GM12878 (cell line): ENCODE results near the gene NAA20. TPM values are rescaled to one million over a fixed set of nuclear protein-coding genes. Genes with fewer than 3 reads are reported as not detected.

Experiments used
- ATAC-seq: fragments of 200-7000 bp; cut with Tn5 transposase; 3 replicates; pipeline ENCODE4 v1.9.1; 2020; ENCODE audit warnings: mild to moderate bottlenecking, moderate library complexity
- BruUV-seq: library from RNA; stranded (reverse); fragments of 400-500 nt; replicated peaks from 2 replicates; lab custom pipeline; 2021; lab: Mats Ljungman, UMichigan
- CTCF ChIA-PET: fragments of 300-600 bp; sonication (Branson Sonifier 250); formaldehyde crosslinking; extraction: SDS; loops from one replicate; lab custom pipeline; 2021; ENCODE audit warnings: inconsistent platforms; lab: Yijun Ruan, JAX
- POLR2A ChIA-PET: fragments of 350-600 bp; formaldehyde crosslinking; extraction: SDS; loops from one replicate; lab custom pipeline; 2021; ENCODE audit warnings: inconsistent platforms; lab: Charles Lee
- RAD21 ChIA-PET: fragments of 300-600 bp; sonication (Branson Sonifier 250); formaldehyde crosslinking; loops from one replicate; lab custom pipeline; 2023; ENCODE audit warnings: antibody characterized with exemption; ENCODE audit not compliant: unreplicated experiment; lab: Charles Lee
- SMC1A ChIA-PET: fragments of 300-600 bp; sonication (Branson Sonifier 250); formaldehyde crosslinking; loops from one replicate; lab custom pipeline; 2023; ENCODE audit not compliant: unreplicated experiment, uncharacterized antibody; lab: Charles Lee
- DNase-seq: peaks from one replicate; pipeline ENCODE4 v3.0.0-alpha.2; 2011; ENCODE audit warnings: low read depth, low spot score
- FAIRE-seq: peaks from 3 replicates; lab custom pipeline; 2011; peaks lifted over from hg19 to GRCh38; lab: Jason Lieb, UNC
- H2AFZ ChIP-seq: 2 replicates; pipeline ENCODE4 v1.6.0; 2011; ENCODE audit warnings: low read depth, low read length, control low read depth; ENCODE audit not compliant: control insufficient read depth
- H3K27ac ChIP-seq: 2 replicates; pipeline ENCODE4 v1.5.1; 2011; ENCODE audit warnings: control low read depth; ENCODE audit not compliant: control insufficient read depth, insufficient read depth
- H3K27me3 ChIP-seq, 2 experiments: replicated peaks in 1 of 2; 2 replicates each; pipeline versions ENCODE4 v1.6.0 to v1.6.1; 2011; ENCODE audit warnings: low read length in 1 of 2; ENCODE audit not compliant: control insufficient read depth in 2 of 2, insufficient read depth in 2 of 2
- H3K36me3 ChIP-seq, 2 experiments: 2 replicates each; pipeline ENCODE4 v1.5.1; 2011; ENCODE audit warnings: low read length in 1 of 2; ENCODE audit not compliant: control insufficient read depth in 2 of 2, insufficient read depth in 2 of 2
- H3K4me1 ChIP-seq: 2 replicates; pipeline ENCODE4 v1.6.1; 2011; ENCODE audit warnings: mild to moderate bottlenecking, low read length, moderate library complexity, mixed read lengths; ENCODE audit not compliant: control insufficient read depth, insufficient read depth
- H3K4me2 ChIP-seq: 2 replicates; pipeline ENCODE4 v1.6.0; 2011; ENCODE audit warnings: control low read depth; ENCODE audit not compliant: control insufficient read depth, insufficient read depth
- H3K4me3 ChIP-seq: fragments of 200-600 bp; sonication (generic); 2 replicates; pipeline ENCODE4 v1.5.1; 2016
- H3K79me2 ChIP-seq: 2 replicates; pipeline ENCODE4 v1.6.0; 2011; ENCODE audit warnings: low read length; ENCODE audit not compliant: control insufficient read depth, insufficient read depth
- H3K9ac ChIP-seq: 2 replicates; pipeline ENCODE4 v1.8.0; 2011; ENCODE audit warnings: low read length, control low read depth, mixed read lengths; ENCODE audit not compliant: control insufficient read depth, insufficient read depth
- H3K9me3 ChIP-seq: replicated peaks from 3 replicates; pipeline ENCODE4 v1.5.1; 2011; ENCODE audit warnings: mild to moderate bottlenecking, low read length; ENCODE audit not compliant: control insufficient read depth, insufficient read depth
- H4K20me1 ChIP-seq: 2 replicates; pipeline ENCODE4 v1.6.0; 2011; ENCODE audit not compliant: control insufficient read depth, insufficient read depth
- CEBPB ChIP-seq, 2 experiments: fragments of 150-350 bp in 1 of 2; IDR thresholded peaks; 2 replicates each; pipeline ENCODE4 v1.6.1; 2012 to 2014; ENCODE audit warnings: low read depth in 2 of 2, low read length in 2 of 2, borderline replicate concordance in 1 of 2, inconsistent platforms in 1 of 2
- CREM ChIP-seq: IDR thresholded peaks from 2 replicates; pipeline ENCODE4 v1.6.1; 2014; ENCODE audit warnings: antibody characterized with exemption, low read depth
- ESRRA ChIP-seq: IDR thresholded peaks from 2 replicates; pipeline ENCODE4 v1.6.1; 2012; ENCODE audit warnings: mild to moderate bottlenecking, low read length, improper control_type of control experiment
- GABPA ChIP-seq: IDR thresholded peaks from 2 replicates; pipeline ENCODE4 v1.6.1; 2014; ENCODE audit warnings: antibody characterized with exemption, low read depth, mild to moderate bottlenecking, inconsistent platforms
- HCFC1 ChIP-seq: fragments of 150-350 bp; IDR thresholded peaks from 2 replicates; pipeline ENCODE4 v1.6.1; 2014; ENCODE audit warnings: low read length
- KDM1A ChIP-seq: fragments of 200-600 bp; sonication (generic); IDR thresholded peaks from 2 replicates; pipeline ENCODE4 v1.6.1; 2016; ENCODE audit warnings: borderline replicate concordance
- NFYA ChIP-seq: IDR thresholded peaks from 2 replicates; pipeline ENCODE4 v1.6.1; 2011; ENCODE audit warnings: low read depth, mild to moderate bottlenecking, low read length, improper control_type of control experiment, borderline replicate concordance
- NR2C2 ChIP-seq: IDR thresholded peaks from 2 replicates; pipeline ENCODE4 v1.6.1; 2011; ENCODE audit warnings: borderline replicate concordance, low read depth; ENCODE audit not compliant: control insufficient read depth, insufficient read length
- PML ChIP-seq: IDR thresholded peaks from 2 replicates; pipeline ENCODE4 v1.6.1; 2012; ENCODE audit warnings: low read length, inconsistent platforms
- SMAD1 ChIP-seq: fragments of 450-650 bp; IDR thresholded peaks from 2 replicates; pipeline ENCODE4 v1.6.1; 2018; ENCODE audit warnings: mild to moderate bottlenecking, low read depth; ENCODE audit not compliant: partially characterized antibody
- TCF12 ChIP-seq: IDR thresholded peaks from 2 replicates; pipeline ENCODE4 v1.6.1; 2011; ENCODE audit warnings: low read depth, mild to moderate bottlenecking, low read length
- YBX1 ChIP-seq: fragments of 450-650 bp; IDR thresholded peaks from 2 replicates; pipeline ENCODE4 v1.6.1; 2016; ENCODE audit warnings: antibody characterized with exemption
- YY1 ChIP-seq: IDR thresholded peaks from 2 replicates; pipeline ENCODE4 v1.6.1; 2011; ENCODE audit warnings: low read depth, mild to moderate bottlenecking, low read length
- ZNF207 ChIP-seq: fragments of 450-650 bp; IDR thresholded peaks from 2 replicates; pipeline ENCODE4 v1.6.1; 2014; ENCODE audit warnings: antibody characterized with exemption, mild to moderate bottlenecking, borderline replicate concordance
- ZNF384 ChIP-seq: IDR thresholded peaks from 2 replicates; pipeline ENCODE4 v1.6.1; 2012; ENCODE audit warnings: low read depth, mild to moderate bottlenecking, low read length, improper control_type of control experiment, borderline replicate concordance
- in situ Hi-C: fragments of 300-500 bp; cut with MboI; formaldehyde crosslinking; loops from 9 replicates; pipeline ENCODE4 v1.14.3; 2018; ENCODE audit warnings: mixed read lengths
- intact Hi-C: fragments of 100-400 bp; cut with micrococcal nuclease; formaldehyde crosslinking; loops from one replicate; pipeline ENCODE4 v1.14.2; 2022; ENCODE audit not compliant: unreplicated experiment
- polyA plus RNA-seq, 11 experiments: library from polyadenylated mRNA; depleted of rRNA in 4 of 11; unstranded in 6 of 11; stranded (reverse) in 5 of 11; fragments of >200 nt; fragmentation: Nextera tagmentation in 4 of 11; fragmentation: Illumina TruSeq in 1 of 11; extraction: Ambion mirVana in 4 of 11; extraction: Trizol in 1 of 11; gene quantifications; 1 replicate in 1 of 11; 2 replicates in 10 of 11; pipeline versions ENCODE4 v1.2.1 to v1.2.3, GENCODE V29; 2011 to 2016; ENCODE audit warnings: inconsistent platforms in 2 of 11, missing spikeins in 2 of 11, low read depth in 1 of 11
- total RNA-seq, 4 experiments: library from RNA; depleted of rRNA in 3 of 4; stranded (reverse); fragments of >200 nt in 3 of 4; fragmentation: Illumina TruSeq in 1 of 4; extraction: Trizol in 1 of 4; gene quantifications; 2 replicates each; pipeline versions ENCODE4 v1.2.1 to v1.2.3, GENCODE V29; 2013 to 2021
- TF ChIP-seq, protein P1 (sequence below): fragments of 450-650 bp; IDR thresholded peaks from 2 replicates; pipeline ENCODE4 v1.6.1; 2018; ENCODE audit warnings: borderline replicate concordance, mild to moderate bottlenecking; ENCODE audit not compliant: partially characterized antibody
- TF ChIP-seq, protein P2 (sequence below): fragments of 450-650 bp; IDR thresholded peaks from 2 replicates; pipeline ENCODE4 v1.6.1; 2017; ENCODE audit warnings: mild to moderate bottlenecking, moderate library complexity
- TF ChIP-seq, protein P3 (sequence below): IDR thresholded peaks from 2 replicates; pipeline ENCODE4 v1.6.1; 2011; ENCODE audit warnings: low read depth, low read length, improper control_type of control experiment, borderline replicate concordance

The NAA20 gene
- total and polyA plus RNA-seq, 10 of the 15 experiments (the other 5 are each of a cell fraction or from before 2014, with no cell fraction given), result 48.3 to 366 (median 89.1) TPM

DNA sequence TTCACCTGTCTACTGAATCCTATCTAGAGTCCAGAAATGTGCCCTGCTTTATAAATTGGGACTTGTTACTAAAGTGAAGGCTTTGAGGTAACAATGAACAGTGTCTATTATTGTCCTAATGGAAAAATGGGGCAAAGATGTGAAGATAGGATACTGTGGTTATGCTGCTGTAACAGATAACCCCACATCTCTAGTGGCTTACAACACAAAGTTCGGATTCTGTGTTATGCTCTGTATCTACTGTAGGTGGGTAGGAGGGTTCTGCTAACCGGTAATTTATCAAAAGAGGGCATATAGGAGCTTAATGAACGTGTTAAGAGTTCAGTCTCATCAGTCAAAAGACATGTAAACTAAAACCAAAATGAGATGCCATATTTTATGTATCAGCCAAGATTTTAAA is 6.2 kb downstream of the NAA20 start (continued):
- TF ChIP-seq ZNF207 (no peak), CEBPB (IDR thresholded peaks at IDR 0.05; ENCODE audit: borderline replicate concordance in 1 of 2, low read depth in 2 of 2, low read length in 2 of 2) (no peak), GABPA (no peak)
- TF ChIP-seq, protein P1, sequence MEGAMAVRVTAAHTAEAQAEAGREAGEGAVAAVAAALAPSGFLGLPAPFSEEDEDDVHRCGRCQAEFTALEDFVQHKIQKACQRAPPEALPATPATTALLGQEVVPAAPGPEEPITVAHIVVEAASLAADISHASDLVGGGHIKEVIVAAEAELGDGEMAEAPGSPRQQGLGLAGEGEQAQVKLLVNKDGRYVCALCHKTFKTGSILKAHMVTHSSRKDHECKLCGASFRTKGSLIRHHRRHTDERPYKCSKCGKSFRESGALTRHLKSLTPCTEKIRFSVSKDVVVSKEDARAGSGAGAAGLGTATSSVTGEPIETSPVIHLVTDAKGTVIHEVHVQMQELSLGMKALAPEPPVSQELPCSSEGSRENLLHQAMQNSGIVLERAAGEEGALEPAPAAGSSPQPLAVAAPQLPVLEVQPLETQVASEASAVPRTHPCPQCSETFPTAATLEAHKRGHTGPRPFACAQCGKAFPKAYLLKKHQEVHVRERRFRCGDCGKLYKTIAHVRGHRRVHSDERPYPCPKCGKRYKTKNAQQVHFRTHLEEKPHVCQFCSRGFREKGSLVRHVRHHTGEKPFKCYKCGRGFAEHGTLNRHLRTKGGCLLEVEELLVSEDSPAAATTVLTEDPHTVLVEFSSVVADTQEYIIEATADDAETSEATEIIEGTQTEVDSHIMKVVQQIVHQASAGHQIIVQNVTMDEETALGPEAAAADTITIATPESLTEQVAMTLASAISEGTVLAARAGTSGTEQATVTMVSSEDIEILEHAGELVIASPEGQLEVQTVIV, result no peak

DNA sequence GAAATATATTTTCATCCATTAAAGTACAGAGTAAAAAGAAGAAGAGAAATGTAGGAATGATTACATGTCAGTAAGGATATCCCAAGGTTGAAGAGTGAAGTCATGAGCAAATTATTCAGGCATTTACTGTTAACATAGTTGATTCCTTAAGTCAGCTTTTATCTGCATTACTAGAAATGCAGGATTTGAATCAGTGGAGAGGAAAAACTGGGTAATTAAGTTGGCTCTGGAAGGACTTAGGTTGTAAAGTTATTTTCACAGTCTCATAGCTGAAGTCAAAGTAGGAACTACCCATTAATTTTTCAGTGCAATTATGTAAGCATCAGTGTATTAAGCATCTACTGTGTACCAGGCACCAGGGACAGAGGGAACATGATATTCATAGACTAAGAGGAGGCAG is 7.8 kb downstream of the NAA20 start:
- peaks cover 38% of the 10 kb centered on the region for H3K79me2 ChIP-seq
- CTCF ChIA-PET, result interaction anchor here (1.3 to 1.8 kb wide), 2 partner anchors 11 to 26 kb away, joined by 3 to 6 read pairs; no protein-coding TSS in a partner anchor
- no peak overlapping the region for H3K9ac ChIP-seq
- H3K27me3 ChIP-seq, result no peaks in the 10 kb centered on the region
- peaks cover 16% of the 10 kb centered on the region for H3K4me1 ChIP-seq
- RAD21 ChIA-PET, result no interaction called here
- H3K4me3 ChIP-seq, result no peak overlapping the region
- FAIRE-seq (no peak), ATAC-seq (no peak), DNase-seq (no peak)
- H3K27ac ChIP-seq, result no peak overlapping the region
- no peak overlapping the region for H3K4me2 ChIP-seq
- no peaks in the 10 kb centered on the region for H3K9me3 ChIP-seq
- intact Hi-C loops (no loop called here), in situ Hi-C loops (loop anchor here (25.0 kb wide), 2 partner anchors 1438 to 1513 kb away; partner anchors contain the start of genes DTD1 and SEC23B)
- no peak overlapping the region for H2AFZ ChIP-seq
- H3K36me3 ChIP-seq, result peaks cover 0 to 5% of the 10 kb centered on the region in 2 experiments; a peak in 2 of 4 replicates
- BruUV-seq, result no TSS peak
- POLR2A ChIA-PET, result no interaction called here
- SMC1A ChIA-PET, result no interaction called here
- H4K20me1 ChIP-seq, result no peaks in the 10 kb centered on the region
- TF ChIP-seq CREM (no peak), TCF12 (no peak), GABPA (no peak), ZNF384 (no peak), NFYA (no peak), KDM1A (no peak), PML (no peak), YY1 (no peak), NR2C2 (no peak), YBX1 (no peak), SMAD1 (no peak), ESRRA (no peak), HCFC1 (no peak)
- TF ChIP-seq, protein P2, sequence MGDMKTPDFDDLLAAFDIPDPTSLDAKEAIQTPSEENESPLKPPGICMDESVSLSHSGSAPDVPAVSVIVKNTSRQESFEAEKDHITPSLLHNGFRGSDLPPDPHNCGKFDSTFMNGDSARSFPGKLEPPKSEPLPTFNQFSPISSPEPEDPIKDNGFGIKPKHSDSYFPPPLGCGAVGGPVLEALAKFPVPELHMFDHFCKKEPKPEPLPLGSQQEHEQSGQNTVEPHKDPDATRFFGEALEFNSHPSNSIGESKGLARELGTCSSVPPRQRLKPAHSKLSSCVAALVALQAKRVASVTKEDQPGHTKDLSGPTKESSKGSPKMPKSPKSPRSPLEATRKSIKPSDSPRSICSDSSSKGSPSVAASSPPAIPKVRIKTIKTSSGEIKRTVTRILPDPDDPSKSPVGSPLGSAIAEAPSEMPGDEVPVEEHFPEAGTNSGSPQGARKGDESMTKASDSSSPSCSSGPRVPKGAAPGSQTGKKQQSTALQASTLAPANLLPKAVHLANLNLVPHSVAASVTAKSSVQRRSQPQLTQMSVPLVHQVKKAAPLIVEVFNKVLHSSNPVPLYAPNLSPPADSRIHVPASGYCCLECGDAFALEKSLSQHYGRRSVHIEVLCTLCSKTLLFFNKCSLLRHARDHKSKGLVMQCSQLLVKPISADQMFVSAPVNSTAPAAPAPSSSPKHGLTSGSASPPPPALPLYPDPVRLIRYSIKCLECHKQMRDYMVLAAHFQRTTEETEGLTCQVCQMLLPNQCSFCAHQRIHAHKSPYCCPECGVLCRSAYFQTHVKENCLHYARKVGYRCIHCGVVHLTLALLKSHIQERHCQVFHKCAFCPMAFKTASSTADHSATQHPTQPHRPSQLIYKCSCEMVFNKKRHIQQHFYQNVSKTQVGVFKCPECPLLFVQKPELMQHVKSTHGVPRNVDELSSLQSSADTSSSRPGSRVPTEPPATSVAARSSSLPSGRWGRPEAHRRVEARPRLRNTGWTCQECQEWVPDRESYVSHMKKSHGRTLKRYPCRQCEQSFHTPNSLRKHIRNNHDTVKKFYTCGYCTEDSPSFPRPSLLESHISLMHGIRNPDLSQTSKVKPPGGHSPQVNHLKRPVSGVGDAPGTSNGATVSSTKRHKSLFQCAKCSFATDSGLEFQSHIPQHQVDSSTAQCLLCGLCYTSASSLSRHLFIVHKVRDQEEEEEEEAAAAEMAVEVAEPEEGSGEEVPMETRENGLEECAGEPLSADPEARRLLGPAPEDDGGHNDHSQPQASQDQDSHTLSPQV, result no peak
- TF ChIP-seq, protein P3, sequence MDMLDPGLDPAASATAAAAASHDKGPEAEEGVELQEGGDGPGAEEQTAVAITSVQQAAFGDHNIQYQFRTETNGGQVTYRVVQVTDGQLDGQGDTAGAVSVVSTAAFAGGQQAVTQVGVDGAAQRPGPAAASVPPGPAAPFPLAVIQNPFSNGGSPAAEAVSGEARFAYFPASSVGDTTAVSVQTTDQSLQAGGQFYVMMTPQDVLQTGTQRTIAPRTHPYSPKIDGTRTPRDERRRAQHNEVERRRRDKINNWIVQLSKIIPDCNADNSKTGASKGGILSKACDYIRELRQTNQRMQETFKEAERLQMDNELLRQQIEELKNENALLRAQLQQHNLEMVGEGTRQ, result no peak
